Activated CD8-positive, alpha-beta memory T cell treated with anti-CD3 and anti-CD28 coated beads for 24 hours (primary cell): Measurements from ENCODE around the gene TIMM44.
"Not testable (repeated sequence)": the region's sequence is repeated elsewhere in the genome, so short reads cannot be mapped to it uniquely, and the experiment has no call there.

Experiments used
- DNase-seq: peaks from one replicate; pipeline ENCODE4 v3.0.0-alpha.2; 2020

Gene TIMM44

GRCh38 chr19:7924241-7924640 is 19.2 kb downstream of the TIMM44 start:
- DNase-seq, result no peak

GRCh38 chr19:7923295-7924191 is 19.9 kb downstream of the TIMM44 start:
- DNase-seq, result no peak

- no peak for DNase-seq
Observed at GRCh38 chr19:7922836-7923195, 20.6 kb downstream of the TIMM44 start.

GRCh38 chr19:7921967-7922835 is 21.3 kb downstream of the TIMM44 start:
- DNase-seq, result no peak

- DNase-seq, result no peak
Observed at GRCh38 chr19:7921302-7921966, 22.0 kb downstream of the TIMM44 start.

- peak; percentile 99 for DNase-seq
Observed at GRCh38 chr19:7920519-7921301, 22.8 kb downstream of the TIMM44 start.

- peak; percentile 99 for DNase-seq
Observed at GRCh38 chr19:7919610-7920518, 23.6 kb downstream of the TIMM44 start, which contains the start of gene SNAPC2. Gene SNAPC2 (plus strand): TSS chr19:7920338. CDS start chr19:7920367, 29 bp downstream.

GRCh38 chr19:7918615-7919421 is 24.6 kb downstream of the TIMM44 start:
- no peak for DNase-seq

GRCh38 chr19:7918062-7918614 is 25.3 kb downstream of the TIMM44 start:
- not testable (repeated sequence) for DNase-seq

- DNase-seq, result peak; percentile 80
Observed at GRCh38 chr19:7917267-7918061, 26.0 kb downstream of the TIMM44 start.

- DNase-seq, result no peak
Observed at GRCh38 chr19:7916955-7917266, 26.6 kb downstream of the TIMM44 start.

- peak; percentile 79 for DNase-seq
Observed at GRCh38 chr19:7916103-7916954, 27.1 kb downstream of the TIMM44 start.

- no peak for DNase-seq
Observed at GRCh38 chr19:7915250-7916102, 28.0 kb downstream of the TIMM44 start.

GRCh38 chr19:7914598-7915045 is 28.8 kb downstream of the TIMM44 start, which contains the start of gene TGFBR3L:
Gene TGFBR3L (plus strand): TSS chr19:7914830.
- no peak for DNase-seq

- DNase-seq, result no peak
Observed at GRCh38 chr19:7914099-7914498, 29.4 kb downstream of the TIMM44 start.

- DNase-seq, result no peak
Observed at GRCh38 chr19:7913652-7914051, 29.8 kb downstream of the TIMM44 start.
